IPS-20b (cell line): ENCODE data around the gene MGMT.

ENCODE experiments used
- H3K27ac ChIP-seq: one replicate; pipeline ENCODE4 v1.5.1; 2013; ENCODE audit warnings: low read length
- H3K27me3 ChIP-seq: 2 replicates; pipeline ENCODE4 v1.6.1; 2013; ENCODE audit warnings: mild to moderate bottlenecking, low read length, inconsistent platforms; ENCODE audit not compliant: insufficient read depth
- H3K36me3 ChIP-seq: 2 replicates; pipeline ENCODE4 v1.6.1; 2013; ENCODE audit warnings: low read depth, mild to moderate bottlenecking, inconsistent platforms, low read length, moderate library complexity; ENCODE audit not compliant: insufficient read depth
- H3K4me1 ChIP-seq: 2 replicates; pipeline ENCODE4 v1.6.1; 2013; ENCODE audit warnings: mild to moderate bottlenecking, control low read depth, inconsistent platforms, low read length, moderate library complexity; ENCODE audit not compliant: insufficient read depth
- H3K4me3 ChIP-seq: 2 replicates; pipeline ENCODE4 v1.5.1; 2013; ENCODE audit warnings: mild to moderate bottlenecking, low read length, inconsistent platforms
- H3K9ac ChIP-seq: 2 replicates; pipeline ENCODE4 v1.6.1; 2013; ENCODE audit warnings: low read depth, mild to moderate bottlenecking, inconsistent platforms, low read length, moderate library complexity
- H3K9me3 ChIP-seq: 2 replicates; pipeline ENCODE4 v1.6.1; 2013; ENCODE audit warnings: mild to moderate bottlenecking, low read depth, low read length, inconsistent platforms; ENCODE audit not compliant: insufficient read depth

The MGMT gene

GRCh38 chr10:129440722-129441316 is 26.2 kb upstream of the MGMT start:
- no peak overlapping the region for H3K27ac ChIP-seq
- H3K27me3 ChIP-seq, result no peaks in the 10 kb centered on the region
- no peak overlapping the region for H3K9ac ChIP-seq
- peaks cover 4% of the 10 kb centered on the region; the same call in 1 of the 2 replicates for H3K4me1 ChIP-seq
- no peak overlapping the region for H3K4me3 ChIP-seq
- H3K36me3 ChIP-seq, result no peaks in the 10 kb centered on the region
- H3K9me3 ChIP-seq, result no peaks in the 10 kb centered on the region

- Histone ChIP-seq H3K9ac (no peak overlapping the region), H3K27me3 (no peaks in the 10 kb centered on the region), H3K9me3 (no peaks in the 10 kb centered on the region), H3K4me3 (no peak overlapping the region), H3K36me3 (no peaks in the 10 kb centered on the region), H3K4me1 (peaks cover 4% of the 10 kb centered on the region; the same call in 1 of the 2 replicates), H3K27ac (no peak overlapping the region)
These were observed 25.6 kb upstream of the MGMT start for GRCh38 chr10:129441372-129442009.

- Histone ChIP-seq H3K27ac (no peak overlapping the region), H3K4me3 (no peak overlapping the region), H3K4me1 (peaks cover 4% of the 10 kb centered on the region; the same call in 1 of the 2 replicates), H3K27me3 (no peaks in the 10 kb centered on the region), H3K9ac (no peak overlapping the region), H3K9me3 (no peaks in the 10 kb centered on the region), H3K36me3 (no peaks in the 10 kb centered on the region)
These were observed 24.2 kb upstream of the MGMT start for GRCh38 chr10:129442866-129443265.

GRCh38 chr10:129444359-129444758 is 22.7 kb upstream of the MGMT start:
- no peaks in the 10 kb centered on the region for H3K9me3 ChIP-seq
- no peaks in the 10 kb centered on the region for H3K27me3 ChIP-seq
- no peak overlapping the region for H3K4me3 ChIP-seq
- no peaks in the 10 kb centered on the region for H3K36me3 ChIP-seq
- H3K27ac ChIP-seq, result no peak overlapping the region
- H3K4me1 ChIP-seq, result no peaks in the 10 kb centered on the region; the same call in 1 of the 2 replicates
- H3K9ac ChIP-seq, result no peak overlapping the region

GRCh38 chr10:129445436-129446182 is 21.4 kb upstream of the MGMT start:
- H3K4me3 ChIP-seq, result no peak overlapping the region
- no peak overlapping the region for H3K27ac ChIP-seq
- no peaks in the 10 kb centered on the region; the same call in 1 of the 2 replicates for H3K4me1 ChIP-seq
- no peak overlapping the region for H3K9ac ChIP-seq
- no peaks in the 10 kb centered on the region for H3K9me3 ChIP-seq
- no peaks in the 10 kb centered on the region for H3K27me3 ChIP-seq
- H3K36me3 ChIP-seq, result no peaks in the 10 kb centered on the region

GRCh38 chr10:129446183-129446581 is 20.9 kb upstream of the MGMT start:
- H3K4me3 ChIP-seq, result no peak overlapping the region
- no peaks in the 10 kb centered on the region for H3K36me3 ChIP-seq
- H3K4me1 ChIP-seq, result no peaks in the 10 kb centered on the region; the same call in 1 of the 2 replicates
- H3K9me3 ChIP-seq, result no peaks in the 10 kb centered on the region
- no peaks in the 10 kb centered on the region for H3K27me3 ChIP-seq
- no peak overlapping the region for H3K27ac ChIP-seq
- no peak overlapping the region for H3K9ac ChIP-seq

GRCh38 chr10:129447486-129447885 is 19.6 kb upstream of the MGMT start:
- Histone ChIP-seq H3K27me3 (no peaks in the 10 kb centered on the region), H3K9ac (no peak overlapping the region), H3K4me1 (no peaks in the 10 kb centered on the region; the same call in 1 of the 2 replicates), H3K27ac (no peak overlapping the region), H3K36me3 (no peaks in the 10 kb centered on the region), H3K9me3 (no peaks in the 10 kb centered on the region), H3K4me3 (no peak overlapping the region)

- H3K36me3 ChIP-seq, result no peaks in the 10 kb centered on the region
- no peaks in the 10 kb centered on the region; the same call in 1 of the 2 replicates for H3K4me1 ChIP-seq
- no peak overlapping the region for H3K4me3 ChIP-seq
- no peak overlapping the region for H3K27ac ChIP-seq
- H3K9ac ChIP-seq, result no peak overlapping the region
- no peaks in the 10 kb centered on the region for H3K27me3 ChIP-seq
- no peaks in the 10 kb centered on the region for H3K9me3 ChIP-seq
These were observed 19.0 kb upstream of the MGMT start for GRCh38 chr10:129448086-129448485.

GRCh38 chr10:129448539-129448938 is 18.5 kb upstream of the MGMT start:
- Histone ChIP-seq H3K9ac (no peak overlapping the region), H3K9me3 (no peaks in the 10 kb centered on the region), H3K4me3 (no peak overlapping the region), H3K36me3 (no peaks in the 10 kb centered on the region), H3K4me1 (no peaks in the 10 kb centered on the region; the same call in 1 of the 2 replicates), H3K27me3 (no peaks in the 10 kb centered on the region), H3K27ac (no peak overlapping the region)

GRCh38 chr10:129449893-129450292 is 17.1 kb upstream of the MGMT start:
- Histone ChIP-seq H3K9me3 (no peaks in the 10 kb centered on the region), H3K9ac (no peak overlapping the region), H3K4me3 (no peak overlapping the region)

GRCh38 chr10:129450391-129450790 is 16.6 kb upstream of the MGMT start:
- H3K9ac ChIP-seq, result no peak overlapping the region
- H3K27ac ChIP-seq, result no peak overlapping the region
- no peaks in the 10 kb centered on the region for H3K9me3 ChIP-seq

More at GRCh38 chr10:129449893-129450292, 17.1 kb upstream of the MGMT start:
- Histone ChIP-seq H3K27ac (no peak overlapping the region), H3K4me1 (no peaks in the 10 kb centered on the region; the same call in 1 of the 2 replicates), H3K27me3 (no peaks in the 10 kb centered on the region), H3K36me3 (no peaks in the 10 kb centered on the region)

More at GRCh38 chr10:129450391-129450790, 16.6 kb upstream of the MGMT start:
- Histone ChIP-seq H3K36me3 (no peaks in the 10 kb centered on the region), H3K4me3 (no peak overlapping the region), H3K27me3 (no peaks in the 10 kb centered on the region), H3K4me1 (no peaks in the 10 kb centered on the region; the same call in 1 of the 2 replicates)
